Esophagus muscularis mucosa (tissue), 4 donors: Measurements from ENCODE around the gene PRKN. TPM values are rescaled to one million over a fixed set of nuclear protein-coding genes. Genes with fewer than 3 reads are reported as not detected.

Experiments used
- DNase-seq: peaks from one replicate; pipeline ENCODE4 v3.0.0-alpha.2; 2017; ENCODE audit errors: extremely low spot score
- H3K27ac ChIP-seq, 4 donors: fragments of 200-600 bp; sonication (generic); replicated peaks in 1 of 4; 1 replicate in 3 of 4; 2 replicates in 1 of 4; pipeline ENCODE4 v1.5.1; 2016 to 2019; ENCODE audit warnings: mild to moderate bottlenecking in 1 of 4
- H3K27me3 ChIP-seq, 4 donors: fragments of 200-600 bp; sonication (generic); one replicate each; pipeline versions ENCODE4 v1.5.1 to v1.6.0; 2016 to 2019
- H3K36me3 ChIP-seq, 4 donors: fragments of 200-600 bp; sonication (generic); one replicate each; pipeline ENCODE4 v1.5.1; 2016 to 2019
- H3K4me1 ChIP-seq, 4 donors: fragments of 200-600 bp; sonication (generic); one replicate each; pipeline ENCODE4 v1.5.1; 2016 to 2019
- H3K4me3 ChIP-seq, 4 donors: fragments of 200-600 bp; sonication (generic); 1 replicate in 2 of 4; 2 replicates in 2 of 4; pipeline ENCODE4 v1.5.1; 2016 to 2019; ENCODE audit warnings: mild to moderate bottlenecking in 4 of 4, moderate library complexity in 1 of 4
- H3K9me3 ChIP-seq, 4 donors: fragments of 200-600 bp; sonication (generic); 1 replicate in 3 of 4; 2 replicates in 1 of 4; pipeline ENCODE4 v1.5.1; 2016 to 2019
- CTCF ChIP-seq, 3 experiments: fragments of 200-600 bp in 2 of 3; fragments of 450-650 bp in 1 of 3; sonication (generic) in 2 of 3; IDR thresholded peaks; one replicate each; pipeline ENCODE4 v1.5.1; 2017 to 2019; ENCODE audit warnings: antibody characterized with exemption in 3 of 3, mild to moderate bottlenecking in 2 of 3, moderate library complexity in 1 of 3
- EP300 ChIP-seq: sonication (generic); formaldehyde crosslinking; IDR thresholded peaks from one replicate; pipeline ENCODE4 v1.6.1; 2017; ENCODE audit warnings: antibody characterized with exemption
- POLR2A ChIP-seq: fragments of 450-650 bp; IDR thresholded peaks from one replicate; pipeline ENCODE4 v1.6.1; 2017; ENCODE audit warnings: antibody characterized with exemption, moderate library complexity, mild to moderate bottlenecking, low read depth
- POLR2AphosphoS5 ChIP-seq, 2 donors: sonication (generic); formaldehyde crosslinking; IDR thresholded peaks; one replicate each; pipeline ENCODE4 v1.6.1; 2017; ENCODE audit warnings: antibody characterized with exemption in 2 of 2
- WGBS: methylation state at CpG from one replicate; pipeline ENCODE4 v1.1.5; 2018; 5-methylcytosine and 5-hydroxymethylcytosine counted together
- intact Hi-C: fragments of 100-400 bp; cut with DNase I; formaldehyde crosslinking; loops from one replicate; pipeline ENCODE4 v1.15.1; 2023
- total RNA-seq, 4 donors: library from RNA; depleted of rRNA; stranded (reverse); fragments of >200 nt; gene quantifications; one replicate each; pipeline versions ENCODE4 v1.1.0 to v1.2.1, GENCODE V29; 2016

The PRKN gene
- total RNA-seq, 4 donors from 2014 or later = 9.6 to 14.5 (median 10.8) TPM

- no peak overlapping the region for H3K27ac ChIP-seq
Observed at GRCh38 chr6:162474722-162475121, 252.8 kb downstream of the PRKN start.

GRCh38 chr6:162471842-162472241 lies 255.7 kb downstream of the PRKN start:
- WGBS = 89% methylated on average over 2 of the region's 2 CpGs
- H3K4me1 ChIP-seq = peaks cover 0 to 6% (median 0%) of the 10 kb centered on the region in 4 donors
- intact Hi-C loops = no loop called here
- no peak for TF ChIP-seq EP300
- no peak for TF ChIP-seq POLR2AphosphoS5 (IDR thresholded peaks at IDR 0.05)
- no peak for TF ChIP-seq POLR2A
- no peak for TF ChIP-seq CTCF (IDR thresholded peaks at IDR 0.05)
- H3K9me3 ChIP-seq = no peaks in the 10 kb centered on the region
- no peak overlapping the region for H3K27ac ChIP-seq
- H3K4me3 ChIP-seq = no peak overlapping the region
- DNase-seq = no peak
- no peaks in the 10 kb centered on the region for H3K27me3 ChIP-seq
- no peaks in the 10 kb centered on the region for H3K36me3 ChIP-seq

More at GRCh38 chr6:162474722-162475121, 252.8 kb downstream of the PRKN start:
- 68% methylated on average over 2 of the region's 2 CpGs for WGBS
- TF ChIP-seq POLR2A = no peak
- no peak for TF ChIP-seq EP300
- TF ChIP-seq POLR2AphosphoS5 (IDR thresholded peaks at IDR 0.05) = no peak
- TF ChIP-seq CTCF (IDR thresholded peaks at IDR 0.05) = no peak
- Histone ChIP-seq H3K27me3 (no peaks in the 10 kb centered on the region), H3K9me3 (no peaks in the 10 kb centered on the region), H3K4me3 (no peak overlapping the region), H3K36me3 (no peaks in the 10 kb centered on the region), H3K4me1 (no peaks in the 10 kb centered on the region)
- DNase-seq = no peak
- intact Hi-C loops = no loop called here

- no peaks in the 10 kb centered on the region for H3K9me3 ChIP-seq
- H3K27me3 ChIP-seq = no peaks in the 10 kb centered on the region
- no peak for DNase-seq
- no peak overlapping the region for H3K27ac ChIP-seq
- no peak overlapping the region for H3K4me3 ChIP-seq
- no peak for TF ChIP-seq EP300
- no peak for TF ChIP-seq POLR2A
- TF ChIP-seq CTCF (IDR thresholded peaks at IDR 0.05) = no peak
- TF ChIP-seq POLR2AphosphoS5 (IDR thresholded peaks at IDR 0.05) = no peak
- intact Hi-C loops = no loop called here
- no peaks in the 10 kb centered on the region for H3K36me3 ChIP-seq
- peaks cover 0 to 6% (median 3%) of the 10 kb centered on the region in 4 donors for H3K4me1 ChIP-seq
- WGBS = 36% methylated on average over 2 of the region's 2 CpGs
Observed at GRCh38 chr6:162468326-162468725, 259.2 kb downstream of the PRKN start.

- TF ChIP-seq POLR2AphosphoS5 (IDR thresholded peaks at IDR 0.05) (no peak), POLR2A (no peak), CTCF (IDR thresholded peaks at IDR 0.05) (no peak), EP300 (no peak)
- intact Hi-C loops = no loop called here
- H3K4me3 ChIP-seq = no peak overlapping the region
- H3K4me1 ChIP-seq = peaks cover 0 to 6% (median 3%) of the 10 kb centered on the region in 4 donors
- no peaks in the 10 kb centered on the region for H3K9me3 ChIP-seq
- H3K27me3 ChIP-seq = no peaks in the 10 kb centered on the region
- H3K27ac ChIP-seq = no peak overlapping the region
- 94% methylated on average over 9 of the region's 9 CpGs for WGBS
- DNase-seq = no peak
- no peaks in the 10 kb centered on the region for H3K36me3 ChIP-seq
Observed at GRCh38 chr6:162467679-162468078, 259.9 kb downstream of the PRKN start.

- intact Hi-C loops = no loop called here
- H3K27me3 ChIP-seq = no peaks in the 10 kb centered on the region
- 80% methylated on average over 1 of the region's 1 CpG for WGBS
- DNase-seq = no peak
- no peak overlapping the region for H3K27ac ChIP-seq
- no peaks in the 10 kb centered on the region for H3K36me3 ChIP-seq
- no peak overlapping the region for H3K4me3 ChIP-seq
- H3K9me3 ChIP-seq = no peaks in the 10 kb centered on the region
- TF ChIP-seq EP300 (no peak), CTCF (IDR thresholded peaks at IDR 0.05) (no peak), POLR2AphosphoS5 (IDR thresholded peaks at IDR 0.05) (no peak), POLR2A (no peak)
- H3K4me1 ChIP-seq = peaks cover 0 to 5% (median 2%) of the 10 kb centered on the region in 4 donors
Observed at GRCh38 chr6:162463576-162463975, 264.0 kb downstream of the PRKN start.
